HG03354 (cell line): ENCODE data around the gene RFC5.
A peak's percentile ranks its signal among the peaks of the same experiment; 100 is the strongest.
"Not testable (repeated sequence)": the region's sequence is repeated elsewhere in the genome, so short reads cannot be mapped to it uniquely, and the experiment has no call there.

ENCODE experiments used
- ATAC-seq: cut with Tn5 transposase; IDR thresholded peaks from one replicate; pipeline ENCODE4 v1.9.1; 2021; ENCODE audit warnings: mild to moderate bottlenecking; ENCODE audit not compliant: unreplicated experiment, poor library complexity, severe bottlenecking

The RFC5 gene, protein sequence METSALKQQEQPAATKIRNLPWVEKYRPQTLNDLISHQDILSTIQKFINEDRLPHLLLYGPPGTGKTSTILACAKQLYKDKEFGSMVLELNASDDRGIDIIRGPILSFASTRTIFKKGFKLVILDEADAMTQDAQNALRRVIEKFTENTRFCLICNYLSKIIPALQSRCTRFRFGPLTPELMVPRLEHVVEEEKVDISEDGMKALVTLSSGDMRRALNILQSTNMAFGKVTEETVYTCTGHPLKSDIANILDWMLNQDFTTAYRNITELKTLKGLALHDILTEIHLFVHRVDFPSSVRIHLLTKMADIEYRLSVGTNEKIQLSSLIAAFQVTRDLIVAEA

DNA sequence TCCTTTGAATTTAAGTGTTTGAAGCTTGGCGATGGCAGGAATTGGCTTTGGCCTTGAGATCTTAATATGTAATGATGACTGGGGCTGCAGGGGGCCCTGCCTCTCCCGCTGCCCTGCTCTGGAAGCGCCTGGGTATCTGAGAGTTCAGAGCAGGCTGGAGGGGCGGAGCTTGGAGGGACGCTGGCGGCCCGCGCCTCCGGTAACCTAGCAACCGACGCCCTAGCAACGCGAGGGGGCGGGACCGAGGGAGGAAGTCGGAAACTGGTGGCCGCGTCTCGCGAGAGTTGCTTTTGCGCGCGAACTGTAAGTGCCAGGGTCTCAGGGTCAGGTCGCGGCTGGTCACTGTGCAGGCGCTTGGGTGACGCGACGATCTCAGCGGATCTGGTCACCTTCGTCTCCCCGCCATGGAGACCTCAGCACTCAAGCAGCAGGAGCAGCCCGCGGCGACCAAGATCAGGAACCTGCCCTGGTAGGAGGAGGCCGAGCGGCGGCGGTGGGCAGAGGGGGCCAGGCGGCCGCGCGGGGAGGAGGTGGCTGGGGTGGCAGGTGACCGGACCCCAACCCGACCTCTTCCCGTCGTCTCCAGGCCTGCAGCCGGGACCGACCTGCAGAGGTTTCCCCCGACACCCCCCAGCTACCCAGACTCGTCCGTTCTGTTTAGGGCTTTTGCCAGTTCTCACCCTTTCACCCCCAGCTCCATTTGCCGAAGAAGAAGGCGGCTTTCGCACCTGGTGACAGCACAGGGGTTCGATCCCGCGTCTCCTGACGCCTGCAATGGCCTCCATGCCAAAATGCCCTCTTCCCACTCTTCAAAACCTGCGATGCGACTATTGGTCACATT is at the start of gene RFC5:
Gene RFC5, plus strand, starts transcription at position 280 of the 841 bp plus-strand sequence. Its CDS starts 125 bp downstream, at position 405.
- ATAC-seq = peak; percentile 97

DNA sequence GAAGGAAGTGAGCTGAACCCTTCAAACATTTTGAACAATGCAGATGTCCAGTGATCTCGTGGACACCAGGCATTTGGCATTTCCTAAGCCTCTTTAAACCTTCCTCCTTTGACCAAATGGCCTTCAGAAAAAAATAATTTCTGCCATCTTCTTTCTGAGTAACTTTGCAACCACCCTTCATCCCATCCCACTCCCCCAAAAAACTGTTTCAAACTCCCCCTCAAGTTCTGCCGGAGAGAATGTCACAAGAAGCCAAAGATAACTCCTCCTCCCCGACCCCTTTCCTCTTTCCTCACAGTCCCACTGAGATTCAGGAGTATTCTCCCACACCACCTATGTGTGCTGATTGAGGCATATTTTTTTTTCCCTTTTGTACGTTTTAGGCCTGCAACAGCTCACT is 49.5 kb upstream of the RFC5 start:
- ATAC-seq = no peak

DNA sequence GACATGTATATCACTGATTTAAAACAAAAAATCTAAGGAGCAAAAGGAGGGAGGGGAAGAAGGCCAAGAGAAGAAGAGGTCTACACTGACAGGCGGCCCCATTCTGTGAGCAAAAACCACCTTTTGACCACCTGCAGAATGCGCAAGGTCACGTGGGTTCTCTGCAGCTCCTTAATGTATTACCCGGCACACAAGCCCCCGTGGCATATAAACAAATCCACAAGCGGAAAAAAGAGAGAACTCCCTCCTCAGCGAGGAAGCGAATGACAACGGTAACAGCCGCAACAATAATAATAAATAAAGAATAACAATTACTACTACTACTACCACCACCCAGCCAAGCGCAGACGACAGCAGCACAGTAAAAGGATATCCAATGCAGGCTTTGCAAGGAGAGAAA is 49.0 kb upstream of the RFC5 start:
- ATAC-seq = no peak

DNA sequence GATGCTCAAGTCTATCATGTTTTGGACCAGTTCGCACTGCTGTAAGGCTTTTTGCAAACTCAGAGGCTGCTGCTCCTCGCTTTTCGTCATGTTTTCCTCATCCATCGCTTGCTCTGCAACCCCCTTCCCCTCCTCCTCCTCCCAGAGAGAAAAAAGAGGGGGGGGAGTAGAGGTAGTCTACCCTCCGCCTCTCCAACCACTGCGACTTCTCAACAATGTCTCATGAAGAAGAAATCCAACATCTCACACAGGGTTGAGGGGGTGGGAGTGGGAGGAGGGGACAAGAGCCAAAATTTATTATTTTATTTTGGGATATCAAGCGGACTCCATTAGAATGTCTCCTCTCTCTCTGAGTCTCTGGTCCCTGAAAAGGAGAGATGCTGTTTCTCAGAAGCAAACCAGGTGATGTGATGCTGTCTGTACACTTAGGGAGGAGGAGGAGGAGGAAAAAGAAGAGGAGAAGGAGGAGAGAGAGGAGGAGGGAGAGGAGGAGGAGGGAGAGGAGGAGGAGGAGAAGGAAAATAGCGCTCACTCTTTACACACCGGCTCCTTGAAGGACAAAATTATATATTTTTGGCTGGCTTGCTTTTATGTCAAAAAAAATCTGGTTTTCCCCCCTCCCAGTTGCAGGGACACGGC is 48.2 kb upstream of the RFC5 start:
- no peak for ATAC-seq

DNA sequence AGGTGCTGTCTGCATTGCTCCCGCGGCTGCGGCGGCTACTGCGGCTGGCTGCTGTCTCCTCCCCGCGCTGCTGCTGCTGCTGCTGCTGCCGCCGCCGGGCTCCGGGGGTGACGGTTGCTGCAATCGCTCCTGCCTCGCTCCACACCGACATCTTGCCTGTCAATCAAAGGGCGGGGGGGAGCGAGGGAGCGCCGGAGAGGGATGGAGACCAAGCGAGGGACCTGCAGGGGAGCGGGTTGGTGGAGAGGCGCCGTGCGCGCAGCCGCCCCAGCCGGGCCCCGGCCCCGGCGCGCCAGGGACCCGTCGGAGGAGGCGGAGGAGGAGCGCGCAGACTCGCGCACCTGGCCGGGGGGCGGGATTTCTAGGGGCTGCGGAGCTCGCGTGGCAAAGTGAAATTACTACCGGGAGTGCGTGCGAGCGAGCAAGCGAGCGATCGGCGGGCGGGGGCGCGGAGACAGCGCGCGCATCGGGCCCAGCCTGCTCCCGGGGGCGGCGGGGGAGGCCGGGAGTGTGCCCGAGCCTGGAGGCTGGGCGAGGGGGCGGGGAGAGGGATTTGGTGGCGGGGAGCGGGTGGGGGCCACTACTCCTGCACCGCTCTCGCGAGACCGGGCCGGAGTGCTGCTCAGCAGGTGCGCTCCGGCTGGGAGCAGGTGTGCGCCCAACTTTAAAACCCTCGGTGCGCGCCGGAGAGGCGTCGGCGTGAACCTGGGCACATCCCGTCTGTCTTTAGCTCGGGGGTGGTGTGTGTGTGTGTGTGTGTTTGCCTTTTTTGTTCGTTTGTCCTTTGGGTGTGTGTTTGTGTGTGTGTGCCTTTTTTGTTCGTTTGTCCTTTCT is 47.5 kb upstream of the RFC5 start, which contains the start of gene KSR2:
Gene KSR2, minus strand, starts transcription at position 165 of the 834 bp plus-strand sequence. CDS start 735 bp downstream, outside the sequence.
- peak; percentile 72 for ATAC-seq

DNA sequence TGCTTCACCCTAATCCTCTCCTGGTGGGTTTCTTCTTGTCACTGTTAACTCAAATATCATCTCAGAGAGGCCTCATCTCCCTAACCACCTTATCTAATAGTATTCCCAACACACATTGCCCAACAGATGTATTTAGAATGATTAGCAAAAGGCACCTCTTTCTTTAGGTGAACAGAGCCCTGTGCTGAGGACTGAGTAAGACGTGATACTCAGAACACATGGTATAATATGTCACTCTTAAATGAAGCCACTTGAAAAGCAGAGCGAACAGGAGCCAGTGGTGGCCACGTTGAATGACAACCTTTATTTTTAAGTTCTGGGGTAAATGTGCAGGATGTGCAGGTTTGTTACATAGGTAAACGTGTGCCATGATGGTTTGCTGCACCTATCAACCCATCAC is 46.2 kb upstream of the RFC5 start:
- no peak for ATAC-seq

DNA sequence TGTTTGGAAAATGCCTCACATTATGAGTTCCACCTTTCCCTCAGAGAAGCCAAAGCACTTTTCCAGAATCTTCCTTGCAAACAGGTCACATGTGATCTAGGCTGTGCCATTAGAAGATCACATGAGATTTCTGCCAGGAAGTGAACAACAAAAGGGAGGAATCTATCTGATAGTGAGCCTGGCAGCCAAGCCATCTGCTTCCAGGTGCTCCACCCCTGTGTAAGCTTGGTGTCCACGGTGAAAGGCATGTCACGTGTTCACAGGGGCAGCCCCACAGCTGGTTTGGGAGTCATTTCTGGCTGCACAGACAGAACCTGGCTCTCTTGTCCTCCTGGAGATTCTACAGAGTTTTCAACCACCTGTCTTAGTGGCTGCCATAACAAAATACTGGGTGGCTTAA is 44.2 kb upstream of the RFC5 start:
- ATAC-seq = no peak

DNA sequence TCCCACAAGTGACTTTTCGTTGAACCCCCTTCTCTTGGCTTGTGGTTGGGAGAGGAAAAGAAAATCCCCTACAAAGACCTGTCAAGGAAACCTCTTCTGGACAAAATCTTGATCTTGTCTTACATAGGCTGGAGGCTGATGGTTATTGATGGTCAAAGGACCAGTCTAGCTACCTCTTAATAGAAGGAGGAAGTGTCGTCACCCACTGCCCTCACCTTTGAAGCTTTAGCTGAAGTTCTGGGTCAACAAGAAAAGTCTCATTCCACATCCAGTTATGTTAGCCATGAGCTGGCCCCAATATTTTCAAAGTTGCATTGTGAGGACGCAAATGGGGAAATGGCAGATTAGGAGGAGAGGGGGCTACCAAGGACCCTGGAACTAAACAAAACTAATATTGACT is 41.5 kb upstream of the RFC5 start:
- no peak for ATAC-seq

DNA sequence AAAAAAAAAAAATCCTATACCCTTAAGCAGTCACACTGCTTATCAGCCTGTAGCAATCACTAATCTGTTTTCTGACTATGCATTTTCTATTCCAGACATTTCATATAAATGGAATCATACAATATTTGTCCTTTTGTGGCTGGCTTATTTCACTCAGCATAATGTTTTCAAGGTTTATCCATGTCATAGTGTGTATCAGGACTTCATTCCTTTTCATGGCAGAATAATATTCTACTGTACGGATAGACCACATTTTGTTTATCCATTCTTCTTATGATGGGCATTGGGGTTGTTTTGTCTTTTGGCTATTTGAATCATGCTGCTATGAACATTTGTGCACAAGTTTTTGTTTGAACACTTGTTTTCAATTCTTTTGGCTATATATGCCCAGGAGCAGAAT is 39.1 kb upstream of the RFC5 start:
- no peak for ATAC-seq

DNA sequence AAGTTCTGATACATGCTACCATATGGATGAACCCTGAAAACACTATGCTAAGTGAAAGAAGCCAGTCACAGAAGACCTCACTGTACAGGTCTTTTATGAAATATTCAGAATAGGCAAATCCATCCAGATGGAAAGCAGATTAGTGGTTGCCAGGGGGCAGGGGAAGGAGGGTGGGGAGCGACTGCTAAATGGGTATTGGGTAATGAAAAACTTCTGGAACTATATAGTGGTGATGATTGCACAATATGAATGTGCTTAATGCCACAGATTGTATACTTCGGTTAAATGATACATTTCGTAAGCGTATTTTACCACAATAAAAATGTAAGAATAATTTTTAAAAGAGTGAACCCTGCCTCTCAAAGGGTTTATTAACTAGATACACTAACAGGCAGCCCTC is 35.9 kb upstream of the RFC5 start:
- ATAC-seq = no peak

DNA sequence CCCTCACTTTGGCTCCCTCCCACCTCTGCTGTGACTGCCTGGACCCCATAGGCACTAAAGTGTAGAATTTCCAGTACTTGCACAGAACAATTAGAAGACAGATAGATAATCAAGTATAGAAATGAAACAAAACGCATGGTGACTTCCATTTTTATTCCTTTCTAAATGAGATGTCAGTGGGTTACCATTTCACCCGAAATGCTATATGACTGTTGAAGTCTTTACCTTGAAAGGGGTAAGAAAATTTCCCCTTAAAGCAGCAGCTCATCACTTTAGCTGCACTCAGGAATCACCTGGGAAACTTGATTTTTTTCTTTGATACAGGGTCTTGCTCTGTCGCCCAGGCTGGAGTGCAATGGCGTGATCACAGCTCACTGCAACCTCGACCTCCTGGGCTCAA is 35.2 kb upstream of the RFC5 start:
- ATAC-seq = no peak

DNA sequence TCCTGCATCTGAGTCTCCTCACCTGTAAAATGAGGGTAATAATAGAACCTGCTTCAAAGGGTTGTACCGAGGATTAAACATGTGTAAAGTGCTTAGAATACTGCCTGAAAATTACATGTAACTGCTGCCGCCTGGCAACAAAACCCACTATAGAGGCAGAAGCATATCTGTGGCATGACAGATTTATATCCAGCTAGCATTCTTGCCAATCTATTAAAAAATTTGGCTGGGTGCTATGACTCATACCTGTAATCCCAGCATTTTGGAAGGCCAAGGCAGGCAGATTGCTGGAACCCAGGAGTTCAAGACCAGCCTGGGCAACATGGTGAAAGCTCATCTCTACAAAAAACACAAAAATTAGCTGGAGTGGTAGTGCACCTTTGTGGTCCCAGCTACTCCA is 31.3 kb upstream of the RFC5 start:
- ATAC-seq = no peak

DNA sequence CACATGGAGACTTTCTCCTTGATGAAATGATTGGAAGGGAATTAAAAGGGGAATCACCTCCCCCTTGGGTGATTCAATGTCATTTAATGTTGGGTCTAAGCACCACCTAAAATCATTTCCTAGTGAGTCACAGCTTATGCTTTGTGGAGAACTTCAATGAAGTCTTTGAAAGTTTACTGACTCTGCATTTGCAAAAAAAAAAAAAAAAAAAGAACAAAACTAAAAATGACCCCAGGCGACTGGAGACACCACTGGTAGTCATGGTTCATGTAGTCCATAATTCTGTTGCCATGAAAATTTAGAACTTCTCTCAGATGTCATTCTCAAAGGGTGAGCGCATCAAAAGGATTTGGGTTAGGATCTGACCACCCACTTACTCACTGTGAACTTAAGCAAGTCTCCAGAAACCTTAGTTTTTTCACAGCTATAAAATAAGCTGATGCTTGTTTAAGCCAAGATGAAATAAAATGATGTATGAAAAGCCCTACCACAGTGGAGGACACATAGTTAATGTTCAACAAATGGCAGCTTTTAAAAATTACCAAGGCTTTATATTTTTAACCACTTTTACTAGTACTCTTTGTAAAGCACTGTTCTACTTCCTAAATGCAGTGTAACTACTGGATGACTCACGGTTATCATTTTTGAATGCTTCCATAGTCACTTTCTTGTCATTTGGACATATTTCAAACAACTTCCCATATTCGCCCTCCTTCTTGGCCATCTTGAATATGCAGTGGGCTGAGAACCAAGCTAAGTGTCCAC is 29.6 kb upstream of the RFC5 start:
- no peak for ATAC-seq

DNA sequence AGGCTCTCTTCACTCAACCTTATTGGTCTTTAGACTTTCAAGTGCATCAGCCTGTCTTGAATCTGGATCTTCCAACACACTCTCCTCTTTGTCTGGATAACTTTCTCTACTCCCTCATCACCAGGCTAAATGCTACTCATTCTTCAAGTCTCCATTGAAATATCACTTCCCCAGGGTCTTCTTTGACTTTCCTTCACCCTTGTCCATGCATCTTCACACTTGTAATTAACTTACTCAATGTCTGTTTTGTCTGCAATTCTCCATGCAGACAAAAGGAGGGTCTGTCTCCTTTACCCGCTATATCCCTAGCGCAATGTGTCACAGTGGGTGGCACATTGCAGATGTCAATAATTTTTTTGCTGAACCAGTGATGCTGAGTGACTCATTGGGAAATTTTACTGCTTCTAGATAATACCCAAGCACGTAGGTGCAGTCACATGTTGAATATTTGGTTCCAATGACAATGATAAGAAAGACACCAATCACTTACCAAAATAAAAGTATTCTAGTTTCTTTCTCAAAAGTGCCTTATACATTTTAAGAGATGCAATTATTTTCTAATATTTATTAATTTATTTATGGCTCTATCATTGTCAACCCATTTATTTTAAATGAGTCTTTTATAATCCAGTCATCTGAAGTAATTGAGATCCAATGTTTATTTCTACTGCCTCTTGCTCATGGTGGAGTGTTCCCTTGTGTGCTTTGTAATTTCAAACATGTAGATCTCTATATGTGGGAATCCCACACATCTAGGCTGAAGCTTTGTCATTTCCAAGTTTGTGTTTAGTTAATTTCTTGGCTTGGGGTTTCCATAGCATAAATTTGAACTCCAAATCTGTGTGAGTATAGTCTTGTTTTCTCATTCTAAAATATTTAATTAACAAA is 21.7 kb upstream of the RFC5 start:
- no peak for ATAC-seq

DNA sequence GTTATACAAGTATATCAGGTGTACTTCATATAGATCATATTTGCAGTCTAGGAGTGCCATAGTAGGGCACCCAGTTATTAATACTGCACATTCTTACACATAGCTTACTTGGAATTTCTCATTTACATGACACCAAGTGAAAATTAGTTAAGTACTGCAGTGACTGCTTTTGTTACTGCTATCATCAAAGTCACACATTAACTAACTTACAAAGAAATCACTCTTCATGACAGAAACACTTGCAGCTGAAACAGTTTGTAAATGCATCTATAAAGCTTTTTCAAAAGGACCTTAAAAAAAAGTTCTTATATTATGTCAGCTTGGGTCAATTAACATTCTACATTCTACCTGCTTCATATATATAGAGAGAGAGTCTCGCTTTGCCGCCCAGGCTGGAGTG is 17.8 kb upstream of the RFC5 start:
- no peak for ATAC-seq

DNA sequence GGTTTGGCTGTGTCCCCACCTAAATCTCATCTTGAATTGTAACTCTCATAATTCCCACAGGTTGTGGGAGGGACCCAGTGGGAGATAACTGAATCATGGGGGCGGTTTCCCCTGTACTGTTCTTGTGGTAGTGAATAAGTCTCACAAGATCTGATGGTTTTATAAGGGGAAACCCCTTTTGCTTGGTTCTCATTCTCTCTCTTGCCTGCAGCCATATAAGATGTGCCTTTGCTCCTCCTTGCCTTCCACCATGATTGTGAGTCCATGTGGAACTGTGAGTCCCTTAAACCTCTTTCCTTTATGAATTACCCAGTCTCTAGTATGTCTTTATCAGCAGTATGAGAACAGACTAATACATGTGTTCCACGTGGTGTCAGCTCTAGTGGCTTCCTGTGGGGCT is 16.7 kb upstream of the RFC5 start:
- ATAC-seq = not testable (repeated sequence)

DNA sequence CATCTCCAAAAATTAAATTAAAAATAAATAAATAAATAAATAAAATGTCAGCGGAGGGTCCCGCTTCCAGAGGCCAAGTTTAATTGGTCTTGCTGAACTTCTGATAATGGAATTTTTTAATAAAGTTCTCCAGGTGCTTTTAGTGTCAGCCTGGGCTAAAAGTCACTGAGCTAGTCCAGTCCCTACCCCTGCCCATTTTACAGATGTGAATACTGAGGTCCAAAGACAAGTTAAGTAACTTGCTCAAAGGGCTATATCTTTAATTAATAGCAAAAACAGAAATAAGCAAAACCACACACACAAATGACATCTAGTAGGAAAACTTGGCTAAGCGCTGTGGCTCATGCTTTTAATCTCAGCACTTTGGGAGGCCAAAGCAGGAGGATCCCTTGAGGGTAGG is 5.6 kb upstream of the RFC5 start:
- ATAC-seq = no peak

DNA sequence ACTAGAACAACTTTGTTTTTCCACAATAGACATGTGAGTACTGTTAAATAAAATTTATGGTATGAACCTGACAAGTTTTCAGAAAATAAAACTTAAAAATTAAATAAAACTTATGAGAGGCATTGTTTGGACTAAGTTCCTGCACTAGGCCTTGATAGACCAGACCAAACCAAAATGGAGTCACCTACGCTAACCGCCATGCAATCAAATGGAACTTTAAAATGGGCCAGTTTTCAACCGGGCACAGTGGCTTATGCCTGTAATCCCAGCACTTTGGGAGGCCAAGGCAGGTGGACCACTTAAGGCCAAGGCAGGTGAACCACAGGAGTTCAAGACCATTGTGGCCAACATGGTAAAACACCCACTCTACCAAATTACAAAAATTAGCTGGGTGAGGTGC is 5.1 kb upstream of the RFC5 start:
- no peak for ATAC-seq
